Breast epithelium (tissue), 4 donors: Measurements from ENCODE around the gene TMEM145. TPM values are rescaled to one million over a fixed set of nuclear protein-coding genes. Genes with fewer than 3 reads are reported as not detected.

Experiments
- DNase-seq, 2 donors: peaks; one replicate each; pipeline ENCODE4 v3.0.0-alpha.2; 2019; ENCODE audit warnings: low spot score in 2 of 2
- H3K27ac ChIP-seq, 2 donors: fragments of 200-600 bp; sonication (generic) in 1 of 2; one replicate each; pipeline ENCODE4 v1.5.1; 2016 to 2019; ENCODE audit warnings: mild to moderate bottlenecking in 1 of 2
- H3K27me3 ChIP-seq, 2 donors: fragments of 200-600 bp; sonication (generic) in 1 of 2; one replicate each; pipeline versions ENCODE4 v1.5.1 to v1.6.0; 2017 to 2019; ENCODE audit warnings: control low read depth in 1 of 2, mild to moderate bottlenecking in 1 of 2
- H3K36me3 ChIP-seq: fragments of 200-600 bp; one replicate; pipeline ENCODE4 v1.5.1; 2019
- H3K4me1 ChIP-seq, 2 donors: fragments of 200-600 bp; sonication (generic); one replicate each; pipeline ENCODE4 v1.5.1; 2016 to 2019; ENCODE audit warnings: control low read depth in 1 of 2
- H3K4me3 ChIP-seq, 3 donors: fragments of 200-600 bp; sonication (generic); 1 replicate in 2 of 3; 2 replicates in 1 of 3; pipeline ENCODE4 v1.5.1; 2016 to 2019; ENCODE audit warnings: mild to moderate bottlenecking in 3 of 3, moderate library complexity in 2 of 3
- H3K9me3 ChIP-seq, 2 donors: fragments of 200-600 bp; sonication (generic) in 1 of 2; one replicate each; pipeline ENCODE4 v1.5.1; 2016 to 2019; ENCODE audit warnings: control low read depth in 1 of 2
- CTCF ChIP-seq, 3 donors: fragments of 450-650 bp; IDR thresholded peaks; one replicate each; pipeline ENCODE4 v1.5.1; 2016 to 2017; ENCODE audit warnings: antibody characterized with exemption in 3 of 3, mild to moderate bottlenecking in 3 of 3, moderate library complexity in 3 of 3
- POLR2A ChIP-seq: fragments of 450-650 bp; IDR thresholded peaks from one replicate; pipeline ENCODE4 v1.6.1; 2016; ENCODE audit warnings: antibody characterized with exemption, mild to moderate bottlenecking, moderate library complexity
- POLR2AphosphoS5 ChIP-seq, 3 donors: sonication (generic); formaldehyde crosslinking; IDR thresholded peaks; one replicate each; pipeline ENCODE4 v1.6.1; 2017; ENCODE audit warnings: antibody characterized with exemption in 3 of 3
- intact Hi-C: fragments of 100-400 bp; cut with DNase I; formaldehyde crosslinking; loops from one replicate; pipeline ENCODE4 v1.15.1; 2023; ENCODE audit warnings: low total_unique reads
- total RNA-seq, 3 donors: library from RNA; depleted of rRNA; stranded (reverse); fragments of >200 nt; gene quantifications; one replicate each; pipeline ENCODE4 v1.1.0, GENCODE V29; 2016

Gene TMEM145
- total RNA-seq, 3 donors from 2014 or later = 0.33 to 0.59 TPM; not detected in 1

- DNase-seq = peak; percentile 65 to 80
- no peaks in the 10 kb centered on the region for H3K9me3 ChIP-seq
- peak overlapping the region; percentile 39 to 92 (median 67) for H3K4me3 ChIP-seq
- no peaks in the 10 kb centered on the region for H3K36me3 ChIP-seq
- intact Hi-C loops = no loop called here
- TF ChIP-seq POLR2A (no peak), POLR2AphosphoS5 (IDR thresholded peaks at IDR 0.05) (no peak), CTCF (IDR thresholded peaks at IDR 0.05) (no peak)
- peak overlapping the region; percentile 97 to 100 for H3K27ac ChIP-seq
- H3K27me3 ChIP-seq = no peaks in the 10 kb centered on the region
- H3K4me1 ChIP-seq = peaks cover 17 to 36% of the 10 kb centered on the region in 2 donors
These were observed 29.0 kb upstream of the TMEM145 start for GRCh38 chr19:42284066-42284501.

- intact Hi-C loops = no loop called here
- peak overlapping the region; percentile 79 to 100 for H3K27ac ChIP-seq
- no peaks in the 10 kb centered on the region for H3K36me3 ChIP-seq
- H3K4me1 ChIP-seq = peaks cover 17 to 30% of the 10 kb centered on the region in 2 donors
- no peaks in the 10 kb centered on the region for H3K9me3 ChIP-seq
- peak in 1 of 3 donors; percentile 9 for TF ChIP-seq POLR2AphosphoS5 (IDR thresholded peaks at IDR 0.05)
- no peak for TF ChIP-seq CTCF (IDR thresholded peaks at IDR 0.05)
- no peak for DNase-seq
- H3K27me3 ChIP-seq = no peaks in the 10 kb centered on the region
- peak overlapping the region; percentile 61 to 92 (median 67) for H3K4me3 ChIP-seq
These were observed 28.3 kb upstream of the TMEM145 start for GRCh38 chr19:42284591-42285341.

DNA sequence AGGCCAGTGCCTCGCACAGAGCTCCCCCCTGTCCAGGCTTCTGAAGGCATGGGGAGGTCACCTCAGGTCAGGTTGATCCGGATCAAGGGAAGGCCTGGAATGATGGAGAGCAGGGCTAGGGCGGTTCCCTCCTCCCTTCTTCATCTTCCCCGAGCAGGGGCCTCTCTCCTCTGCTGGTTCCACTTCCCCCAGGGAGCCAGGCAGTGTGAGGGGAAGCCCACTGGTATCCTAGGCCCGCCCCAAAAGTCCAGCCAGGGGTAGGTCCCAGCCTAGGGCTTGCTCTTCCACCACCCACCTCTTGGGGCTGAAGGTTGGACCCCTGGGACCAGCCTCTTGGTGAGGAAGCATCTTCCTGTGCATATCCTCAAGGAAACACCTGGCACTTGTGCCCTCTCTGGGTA is 27.6 kb upstream of the TMEM145 start:
- Histone ChIP-seq H3K27ac (peak overlapping the region; percentile 79 to 100), H3K9me3 (no peaks in the 10 kb centered on the region), H3K36me3 (no peaks in the 10 kb centered on the region), H3K4me1 (peaks cover 17 to 30% of the 10 kb centered on the region in 2 donors), H3K27me3 (no peaks in the 10 kb centered on the region), H3K4me3 (peak overlapping the region; percentile 61 to 92 (median 67))
- TF ChIP-seq CTCF (IDR thresholded peaks at IDR 0.05) (no peak), POLR2A (no peak), POLR2AphosphoS5 (IDR thresholded peaks at IDR 0.05) (no peak)
- DNase-seq = no peak
- intact Hi-C loops = no loop called here

GRCh38 chr19:42285988-42286348 is 27.1 kb upstream of the TMEM145 start:
- Histone ChIP-seq H3K4me3 (peak overlapping the region; percentile 11 to 92 (median 67)), H3K36me3 (no peaks in the 10 kb centered on the region), H3K9me3 (no peaks in the 10 kb centered on the region), H3K27ac (peak overlapping the region; percentile 79 to 100), H3K4me1 (peaks cover 15 to 29% of the 10 kb centered on the region in 2 donors), H3K27me3 (no peaks in the 10 kb centered on the region)
- TF ChIP-seq CTCF (IDR thresholded peaks at IDR 0.05) (no peak), POLR2AphosphoS5 (IDR thresholded peaks at IDR 0.05) (no peak), POLR2A (no peak)
- DNase-seq = no peak
- intact Hi-C loops = no loop called here

- Histone ChIP-seq H3K27me3 (no peaks in the 10 kb centered on the region), H3K9me3 (no peaks in the 10 kb centered on the region), H3K36me3 (no peaks in the 10 kb centered on the region), H3K4me1 (peaks cover 10 to 24% of the 10 kb centered on the region in 2 donors), H3K27ac (peak overlapping the region; percentile 79 to 100), H3K4me3 (peak overlapping the region; percentile 11 to 92 (median 22))
- TF ChIP-seq POLR2AphosphoS5 (IDR thresholded peaks at IDR 0.05) (no peak), CTCF (IDR thresholded peaks at IDR 0.05) (no peak), POLR2A (no peak)
- intact Hi-C loops = no loop called here
- DNase-seq = no peak
These were observed 26.6 kb upstream of the TMEM145 start for GRCh38 chr19:42286349-42287016.
